Limb (tissue), 2 donors: ENCODE data around the gene ZGLP1.

Source experiments
- DNase-seq, 2 donors: peaks; one replicate each; pipeline ENCODE4 v3.0.0-alpha.2; 2016; ENCODE audit errors: extremely low spot score in 2 of 2

ZGLP1 gene

DNA sequence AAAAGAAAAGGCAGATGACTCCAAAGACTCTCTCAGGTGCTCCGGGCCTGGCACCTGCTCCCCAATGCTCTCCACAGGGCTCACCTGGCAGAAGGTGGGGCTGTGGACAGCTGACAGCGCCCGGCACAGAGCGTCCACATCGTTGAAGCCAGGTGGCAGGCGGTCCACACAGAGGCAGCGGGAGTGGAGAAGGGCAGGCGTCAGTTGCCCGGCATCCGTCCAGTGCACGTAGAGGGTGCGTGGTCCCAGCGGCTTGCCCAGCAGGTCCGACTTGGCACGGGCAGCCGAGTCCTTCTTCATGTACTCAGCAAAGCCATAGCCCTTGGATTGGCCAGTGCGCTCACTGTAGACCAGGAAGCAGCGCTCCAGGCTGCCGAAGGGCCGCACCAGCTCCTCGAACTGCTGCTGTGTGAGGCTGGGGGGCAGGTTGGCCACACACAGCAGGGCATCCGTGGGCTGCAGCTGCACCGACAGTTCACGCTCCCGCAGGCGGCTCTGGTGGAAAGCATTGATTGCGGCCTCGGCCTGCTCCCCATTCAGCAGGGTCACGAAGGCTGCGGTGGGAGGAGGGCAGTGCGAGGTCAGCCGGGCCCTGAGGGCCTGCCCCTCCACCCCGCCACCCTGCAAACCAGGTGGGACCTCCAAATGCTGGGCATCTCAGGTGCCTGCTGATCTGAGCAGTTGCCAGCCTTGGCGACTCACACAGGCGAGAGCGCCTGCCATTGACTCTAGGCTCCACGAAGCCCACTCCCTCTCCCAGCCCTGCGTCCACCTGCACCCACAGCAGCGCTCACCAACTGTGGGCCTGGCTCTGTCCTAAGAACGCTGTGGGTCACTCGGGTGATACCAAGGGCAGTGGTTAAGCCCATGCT lies 19.2 kb upstream of the ZGLP1 start:
- no peak for DNase-seq

DNA sequence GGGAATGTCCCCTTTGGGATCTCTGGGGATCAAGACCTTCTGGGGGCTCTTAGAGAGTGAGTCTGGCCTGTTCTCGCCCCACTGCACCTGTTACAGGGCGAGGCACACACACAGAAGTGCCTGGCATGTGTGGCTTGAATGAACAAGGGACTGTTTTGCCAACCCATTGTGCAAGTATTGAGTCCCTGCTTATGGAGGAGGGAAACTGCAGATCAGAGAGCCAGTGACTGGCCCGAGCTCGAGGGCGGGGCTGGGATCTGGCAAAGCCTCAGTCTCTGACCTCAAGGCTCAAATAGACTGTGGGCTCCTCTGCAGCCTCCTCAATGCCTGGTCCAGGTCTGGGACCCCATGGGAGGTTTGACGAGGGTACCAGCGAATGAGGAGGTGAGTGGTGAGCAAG lies 18.2 kb upstream of the ZGLP1 start:
- DNase-seq: no peak

DNA sequence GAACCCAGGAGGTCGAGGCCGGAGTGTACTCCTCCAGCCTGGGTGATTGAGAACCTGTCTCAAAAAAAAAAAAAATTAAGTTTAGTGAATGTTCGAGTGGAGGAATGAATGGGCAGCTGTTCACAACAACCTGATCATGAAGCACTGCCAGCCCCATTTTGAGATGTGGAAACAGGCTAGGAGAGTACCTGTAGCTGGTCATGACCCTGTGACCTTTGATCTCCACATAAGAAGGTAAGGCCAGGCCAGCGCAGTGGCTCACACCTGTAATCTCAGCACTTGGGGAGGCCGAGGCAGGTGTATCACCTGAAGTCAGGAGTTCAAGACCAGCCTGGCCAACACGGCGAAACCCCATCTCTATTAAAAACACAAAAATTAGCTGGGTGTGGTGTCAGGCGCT lies 16.1 kb upstream of the ZGLP1 start:
- DNase-seq: no peak

DNA sequence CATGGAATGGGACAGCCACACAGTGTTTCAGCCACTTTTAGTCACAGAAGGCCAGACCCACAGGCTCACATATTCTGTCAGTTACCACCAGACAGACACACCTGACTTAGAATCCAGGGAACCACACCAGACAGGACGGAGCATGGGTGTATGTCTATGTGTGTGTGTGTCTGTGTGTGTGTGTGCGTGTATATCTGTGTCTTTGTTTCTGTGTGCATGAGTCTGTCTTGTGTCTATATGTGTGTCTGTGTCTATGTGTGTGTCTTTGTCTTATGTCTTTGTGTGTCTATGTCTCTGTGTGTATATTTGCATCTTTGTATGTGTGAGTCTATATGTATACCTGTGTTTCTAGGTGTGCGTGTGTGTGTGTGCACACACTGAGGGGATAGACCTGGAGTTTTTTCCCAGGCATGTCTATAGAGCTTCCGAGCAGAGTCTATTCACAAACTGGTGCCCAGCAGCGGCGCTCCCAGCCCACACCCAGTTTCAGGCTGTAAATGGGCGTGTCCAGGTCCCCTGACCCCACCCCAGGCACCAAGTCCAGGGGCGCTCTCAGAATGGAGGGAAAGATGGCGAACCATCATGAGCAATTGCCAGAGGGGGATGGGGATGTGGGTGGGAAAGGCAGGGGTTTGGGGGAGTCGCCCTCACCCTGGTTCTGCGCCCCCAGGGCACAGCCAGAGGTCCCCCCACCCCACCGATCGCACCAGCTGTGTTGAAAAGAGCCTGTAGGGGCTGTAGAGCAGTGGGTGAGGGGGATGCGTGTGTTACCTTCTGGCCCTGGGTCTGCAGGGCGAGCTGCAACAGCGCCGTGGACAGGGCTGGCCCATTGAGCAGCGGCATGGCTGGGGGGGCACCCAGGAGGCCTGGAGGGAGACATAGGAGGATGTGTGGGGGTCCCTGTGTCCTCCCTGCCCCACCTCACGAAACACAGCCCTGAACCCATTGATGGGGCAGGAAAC lies 12.5 kb upstream of the ZGLP1 start:
- DNase-seq: no peak

DNA sequence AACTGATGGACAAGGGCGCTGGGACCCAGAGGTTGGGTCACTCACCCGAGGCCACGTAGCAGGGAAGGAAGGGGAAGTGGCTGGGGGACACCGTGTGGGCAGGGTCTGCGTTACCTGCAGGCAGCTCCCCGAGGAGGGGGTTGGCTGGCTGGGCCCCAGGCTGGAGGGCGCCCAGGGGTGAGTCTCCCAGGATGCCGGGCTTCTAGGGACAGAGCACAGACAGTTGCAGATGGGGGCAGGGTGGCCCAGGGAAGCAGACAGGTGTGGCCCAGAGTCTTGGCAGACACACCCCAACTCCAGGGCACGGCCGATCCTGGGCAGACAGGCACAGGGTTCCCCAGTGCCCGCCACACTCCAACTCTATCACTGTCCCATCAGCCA lies 11.8 kb upstream of the ZGLP1 start:
- no peak for DNase-seq

DNA sequence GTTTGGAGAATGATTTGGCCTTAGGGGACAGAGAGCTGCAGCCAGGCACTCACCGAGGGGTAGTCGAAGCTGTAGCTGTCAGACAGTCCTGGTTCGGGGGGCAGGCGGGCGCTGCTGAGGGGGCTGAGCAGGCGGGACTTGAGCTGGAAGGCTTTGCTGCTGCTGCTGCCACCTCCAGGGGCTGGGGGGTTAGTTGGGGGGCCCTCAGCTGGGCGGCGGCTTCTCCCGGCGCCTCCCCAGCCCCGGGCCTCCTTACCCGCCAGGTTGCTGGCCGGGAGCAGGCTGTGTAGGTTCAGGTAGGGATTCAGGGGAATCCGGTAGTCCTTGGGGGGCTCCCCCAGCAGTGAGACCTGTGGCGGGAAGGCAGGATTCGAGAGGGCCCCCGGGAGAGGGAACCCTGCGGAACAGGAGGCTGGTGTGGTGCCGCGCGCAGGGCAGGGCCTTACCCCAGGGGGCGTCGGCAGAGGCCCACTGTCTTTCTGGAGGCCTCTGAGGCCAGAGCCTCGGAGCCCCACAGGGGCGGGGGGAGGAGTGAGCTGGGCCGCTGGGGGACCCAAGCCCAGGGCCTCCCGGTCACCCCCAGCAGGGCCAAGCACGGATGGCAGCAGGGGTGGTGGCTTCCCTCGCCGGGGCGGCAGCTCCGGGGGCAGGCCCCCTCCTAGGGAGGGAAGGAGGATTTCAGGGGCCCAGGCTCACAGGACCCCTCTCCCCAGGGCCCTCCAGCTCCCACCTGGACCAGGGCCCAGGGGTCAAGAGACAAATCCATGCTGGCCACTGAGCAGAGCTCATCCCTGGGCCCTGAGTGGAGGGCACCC lies 11.2 kb upstream of the ZGLP1 start:
- DNase-seq: no peak

DNA sequence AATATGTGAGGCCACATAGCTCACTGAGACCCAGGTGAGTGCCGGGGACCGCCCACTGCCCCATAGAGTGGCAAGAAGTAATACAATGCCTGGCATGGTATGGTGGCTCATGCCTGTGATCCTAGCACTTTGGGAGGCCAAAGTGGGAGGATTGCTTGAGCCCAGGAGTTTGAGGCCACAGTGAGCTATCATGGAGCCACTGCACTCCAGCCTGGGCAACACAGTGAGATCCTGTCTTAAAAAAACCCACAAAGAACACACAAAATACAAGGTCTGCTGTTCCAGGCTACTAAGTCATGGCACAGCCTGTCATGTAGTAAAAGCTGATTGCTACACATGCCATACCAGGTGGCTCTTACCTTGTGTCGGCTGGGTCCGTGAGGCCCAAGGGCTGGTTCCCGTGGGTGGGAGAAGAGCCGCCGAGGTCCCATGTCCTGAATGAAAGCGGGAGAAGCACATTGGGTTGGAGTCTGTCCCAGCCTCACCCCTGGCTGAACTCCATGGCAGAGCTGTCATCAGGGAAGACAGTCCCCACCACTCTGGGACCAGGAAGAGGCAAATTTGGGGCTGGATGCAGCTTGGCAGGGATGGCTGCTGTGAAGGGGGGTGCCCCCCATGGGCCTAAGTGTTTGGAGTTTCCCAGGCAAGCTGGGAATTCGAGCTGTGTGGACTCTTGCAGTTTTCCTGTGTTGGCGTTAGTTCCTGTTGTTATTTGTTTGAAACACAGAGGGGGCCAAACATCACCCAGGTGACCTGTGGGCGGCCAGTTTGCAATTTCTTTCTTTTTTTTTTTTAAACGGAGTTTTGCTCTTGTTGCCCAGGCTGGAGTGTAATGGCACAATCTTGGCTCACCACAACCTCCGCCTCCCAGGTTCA lies 9.4 kb upstream of the ZGLP1 start:
- no peak for DNase-seq

DNA sequence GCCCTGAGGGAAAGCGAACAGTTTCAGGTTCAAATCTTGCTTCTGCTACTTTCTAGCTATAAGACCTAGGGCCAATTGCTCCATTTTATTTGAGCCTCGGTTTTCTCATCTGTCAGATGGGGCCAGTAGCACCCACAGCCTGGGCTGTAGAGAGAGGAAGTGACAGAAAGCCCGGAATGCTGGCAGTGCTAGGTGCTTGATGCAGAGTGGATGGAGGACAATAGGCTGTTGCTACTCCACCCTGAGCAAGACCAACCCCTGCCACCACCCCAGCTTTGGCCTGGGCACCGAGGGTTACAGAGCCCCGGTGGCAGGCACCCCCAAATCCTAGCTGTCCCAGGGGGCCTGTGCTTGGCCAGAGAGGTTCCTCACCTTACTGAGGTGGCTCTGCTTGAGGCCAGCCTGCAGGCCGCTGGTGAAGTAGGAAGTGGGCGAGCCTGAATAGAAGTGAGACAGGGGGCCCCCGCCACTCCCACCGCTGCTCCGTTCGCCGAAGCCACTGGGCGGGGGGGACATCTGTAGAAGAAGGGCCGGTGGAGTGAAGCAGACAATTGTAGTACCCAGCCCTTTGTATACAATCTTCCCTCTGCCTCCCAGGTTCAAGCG lies 8.3 kb upstream of the ZGLP1 start:
- no peak for DNase-seq

DNA sequence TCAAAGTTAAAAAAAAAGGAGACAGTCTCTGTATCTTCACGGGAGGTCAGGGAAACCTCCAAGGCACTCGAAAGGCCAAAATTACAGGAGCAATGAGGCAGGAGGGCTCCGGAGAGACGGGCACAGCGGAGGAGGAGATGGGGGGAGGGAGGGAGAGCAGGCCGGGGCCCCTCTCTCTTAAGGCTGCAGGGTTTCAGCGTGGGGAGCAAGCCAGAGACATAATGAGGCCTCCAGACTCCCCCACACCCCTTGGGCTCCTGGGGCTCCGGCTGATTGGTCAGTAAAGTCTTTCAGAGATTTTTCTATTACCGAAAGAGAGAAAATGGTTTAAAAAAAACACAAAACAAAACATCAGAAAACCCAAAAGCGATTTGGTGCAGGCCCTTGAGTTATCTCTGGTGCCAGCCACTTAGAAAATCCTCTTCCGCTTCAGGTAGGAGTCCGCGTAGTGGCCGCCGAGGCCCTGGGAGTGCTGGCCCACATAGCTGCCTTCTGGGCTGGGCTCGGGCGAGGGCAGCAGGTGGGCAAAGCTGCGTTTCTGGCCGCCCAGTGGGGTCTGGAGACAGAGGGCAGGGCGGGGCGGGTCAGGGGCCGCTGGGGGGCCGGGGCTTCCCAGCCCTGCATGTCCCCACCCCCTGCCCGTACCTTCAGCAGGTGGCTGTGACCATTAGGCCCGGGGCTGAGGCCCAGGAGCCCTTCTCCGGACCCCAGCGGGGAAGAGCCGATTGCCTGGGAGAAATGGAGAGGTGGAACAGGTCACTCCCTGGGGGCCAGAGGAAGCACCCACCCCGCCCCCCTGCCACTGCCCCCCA lies 7.6 kb upstream of the ZGLP1 start:
- no peak for DNase-seq

DNA sequence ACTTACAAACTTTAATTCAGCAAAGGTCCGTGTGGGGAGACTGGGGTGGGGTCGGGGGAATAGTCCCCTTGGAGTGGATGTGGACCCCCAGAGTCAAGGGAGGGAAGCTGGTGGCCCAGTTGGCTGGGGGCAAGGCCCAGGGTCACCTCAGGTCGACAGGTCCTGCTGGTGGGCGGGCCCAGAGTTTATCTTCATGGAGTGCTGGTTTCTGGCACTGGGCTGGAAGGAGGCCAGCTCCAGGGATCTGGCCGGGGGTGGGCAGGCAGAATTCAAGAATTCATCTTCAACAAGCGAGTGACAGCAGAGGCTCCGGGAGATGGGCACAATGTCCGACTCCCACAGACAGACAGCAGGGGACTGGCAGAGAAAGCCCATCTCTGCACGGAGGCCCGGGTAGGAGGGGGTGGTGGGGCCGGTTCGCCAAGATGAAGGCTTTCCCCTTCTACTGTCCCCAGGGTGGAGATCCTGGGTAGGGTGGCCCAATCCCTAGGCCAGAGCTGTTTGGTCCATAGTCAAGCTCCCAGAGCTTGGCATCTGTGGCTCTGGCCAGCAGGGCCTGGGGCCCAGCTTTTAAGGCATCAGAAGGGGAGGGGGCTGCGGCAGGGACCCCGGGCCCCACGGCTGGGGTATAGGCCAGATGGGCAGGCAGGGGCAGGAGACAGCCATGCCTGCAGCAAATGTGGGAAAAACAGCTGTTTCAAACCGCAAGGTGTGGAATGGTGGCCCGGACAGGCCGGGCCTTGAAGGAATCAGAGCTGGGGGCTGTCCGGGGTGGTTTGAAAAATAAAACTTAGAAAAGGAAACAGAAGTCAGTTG lies 6.8 kb upstream of the ZGLP1 start:
- DNase-seq: no peak

DNA sequence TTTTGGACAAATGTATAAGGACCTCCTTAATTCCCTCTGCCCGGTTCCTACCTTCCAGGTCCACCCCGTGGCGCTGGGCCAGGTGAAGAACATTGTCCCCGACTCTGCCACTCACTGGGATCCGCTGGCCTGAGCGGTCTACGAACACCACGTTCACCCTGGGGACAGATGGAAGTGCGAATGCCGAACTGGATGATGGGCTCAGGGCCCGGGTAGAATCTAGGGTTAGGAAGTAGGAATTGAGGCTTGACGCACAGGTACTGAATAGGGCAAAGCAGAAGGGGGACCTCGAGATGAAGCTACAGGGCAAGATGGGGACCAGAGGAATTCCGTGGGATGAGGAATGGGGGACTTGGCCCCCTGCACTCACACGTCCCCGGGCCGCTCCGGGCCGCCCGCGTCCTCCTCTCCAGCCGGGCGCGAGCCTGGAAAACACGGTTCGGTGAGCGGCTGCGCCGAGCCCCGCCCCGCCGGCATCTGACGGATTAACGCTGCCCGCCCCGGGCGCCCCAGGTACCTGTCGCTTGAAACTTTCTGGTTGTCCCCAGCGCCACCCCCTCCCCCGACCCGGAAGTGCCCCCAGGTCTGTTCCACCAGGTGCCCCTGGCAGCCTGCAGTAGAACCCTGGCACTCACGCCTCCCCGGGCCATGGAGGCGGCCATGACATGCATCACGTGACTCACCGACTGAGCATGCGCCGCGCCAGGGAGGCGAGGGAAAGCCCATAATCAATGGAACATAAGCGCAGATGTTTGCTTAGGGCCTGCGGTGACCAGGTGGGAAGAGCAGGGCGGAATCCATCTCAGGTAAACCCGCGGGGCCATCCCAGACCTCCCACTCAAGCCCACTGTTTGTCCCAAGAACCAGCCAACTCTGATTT lies 6.0 kb upstream of the ZGLP1 start, which contains the start of gene FDX2:
FDX2 (minus strand) TSS at position 681 of the 880 bp plus-strand sequence; CDS start at position 662, 19 bp downstream.
- DNase-seq: peak; percentile 84 to 92

DNA sequence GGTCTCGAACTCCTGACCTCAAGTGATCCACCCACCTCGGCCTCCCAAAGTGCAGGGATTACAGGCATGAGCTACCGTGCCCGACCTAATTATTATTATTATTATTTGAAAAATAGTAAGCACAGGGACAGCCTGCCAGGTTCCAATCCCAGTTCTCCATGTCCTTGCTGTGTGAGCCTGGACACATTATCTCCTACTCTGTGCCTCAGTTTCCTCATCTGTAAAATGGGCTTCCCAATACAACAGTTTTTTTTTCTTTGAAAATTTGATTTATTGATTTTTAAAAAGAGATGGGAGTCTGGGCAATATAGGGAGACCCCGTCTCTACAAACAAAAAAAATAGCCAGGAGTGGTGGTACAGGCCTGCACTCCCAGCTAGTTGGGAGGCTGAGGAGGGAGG lies 3.3 kb downstream of the ZGLP1 start:
- DNase-seq: no peak

DNA sequence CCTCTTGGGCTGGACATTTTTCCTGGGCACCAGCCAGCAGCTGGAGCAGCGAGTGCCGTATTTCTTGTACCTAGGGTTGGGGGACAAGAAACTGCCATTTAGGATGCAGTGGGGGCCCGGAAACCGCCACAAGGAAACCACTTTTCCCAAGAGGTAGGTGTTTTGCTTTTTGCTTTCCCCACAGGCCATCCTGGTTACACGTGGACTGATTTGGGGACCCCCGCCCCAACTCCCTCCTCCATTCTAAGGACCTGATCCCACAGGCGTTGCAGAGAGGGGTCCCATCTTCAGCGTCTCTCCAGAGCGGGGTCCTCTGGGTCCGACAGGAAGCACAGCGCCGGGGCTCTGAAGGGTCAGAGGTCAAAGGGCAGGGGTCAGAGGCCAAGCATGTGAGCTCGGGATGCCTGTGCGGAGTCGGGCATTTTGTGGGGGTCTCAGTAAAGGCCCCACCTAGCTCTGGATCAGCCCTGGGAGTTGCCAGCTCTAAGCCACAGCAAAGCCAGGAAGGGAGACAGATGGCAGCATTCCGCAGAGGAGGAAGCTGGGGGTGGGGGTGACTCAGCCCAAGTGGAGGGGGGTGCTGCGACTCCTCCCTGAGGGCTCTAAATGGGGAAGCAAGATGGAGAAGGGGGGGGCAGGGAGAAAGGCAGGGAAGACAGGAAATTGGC lies 4.3 kb downstream of the ZGLP1 start:
- no peak for DNase-seq

DNA sequence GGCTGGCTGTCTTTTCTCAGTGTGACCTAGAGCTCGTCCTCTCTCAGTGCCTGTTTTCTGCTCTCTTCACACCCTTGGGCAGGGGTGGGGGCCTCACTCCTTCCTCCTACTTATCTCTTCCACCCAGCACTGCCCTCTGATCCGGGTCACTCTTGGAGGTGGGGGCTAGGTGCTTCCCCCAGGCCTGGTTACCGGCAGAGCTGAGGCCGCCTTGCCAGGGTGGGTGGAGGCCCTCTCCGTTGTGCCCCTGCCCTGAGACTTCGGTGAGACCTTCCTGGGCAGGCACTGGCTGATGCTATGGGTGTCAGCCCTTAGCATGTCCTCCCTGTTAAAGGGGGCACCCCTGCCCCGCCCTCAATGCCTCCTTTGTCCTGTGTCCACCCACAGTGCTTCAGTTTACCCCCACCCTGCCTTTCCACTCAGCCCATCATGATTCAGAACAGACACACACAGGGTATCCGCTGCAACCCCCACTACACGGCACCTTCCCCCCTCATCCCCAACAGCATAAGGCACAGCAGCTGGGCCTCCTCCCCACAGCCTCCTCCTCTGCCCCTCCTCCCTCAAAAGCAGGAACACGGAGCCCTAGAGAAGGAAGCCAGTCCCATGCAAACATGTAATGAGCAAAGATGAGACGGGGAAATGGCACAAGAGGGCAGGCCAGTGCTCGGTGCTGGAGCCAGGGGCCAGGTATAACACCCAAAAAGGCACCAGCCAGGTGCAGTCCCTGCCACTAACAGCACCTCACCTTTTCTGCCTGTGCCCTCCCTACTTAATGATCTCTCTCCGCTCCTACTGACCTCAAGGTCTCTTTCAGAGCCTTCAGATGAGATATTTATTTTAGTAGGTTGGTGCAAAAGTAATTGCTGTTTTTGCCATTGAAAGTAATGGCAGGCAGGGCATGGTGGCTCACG lies 9.8 kb downstream of the ZGLP1 start:
- no peak for DNase-seq

DNA sequence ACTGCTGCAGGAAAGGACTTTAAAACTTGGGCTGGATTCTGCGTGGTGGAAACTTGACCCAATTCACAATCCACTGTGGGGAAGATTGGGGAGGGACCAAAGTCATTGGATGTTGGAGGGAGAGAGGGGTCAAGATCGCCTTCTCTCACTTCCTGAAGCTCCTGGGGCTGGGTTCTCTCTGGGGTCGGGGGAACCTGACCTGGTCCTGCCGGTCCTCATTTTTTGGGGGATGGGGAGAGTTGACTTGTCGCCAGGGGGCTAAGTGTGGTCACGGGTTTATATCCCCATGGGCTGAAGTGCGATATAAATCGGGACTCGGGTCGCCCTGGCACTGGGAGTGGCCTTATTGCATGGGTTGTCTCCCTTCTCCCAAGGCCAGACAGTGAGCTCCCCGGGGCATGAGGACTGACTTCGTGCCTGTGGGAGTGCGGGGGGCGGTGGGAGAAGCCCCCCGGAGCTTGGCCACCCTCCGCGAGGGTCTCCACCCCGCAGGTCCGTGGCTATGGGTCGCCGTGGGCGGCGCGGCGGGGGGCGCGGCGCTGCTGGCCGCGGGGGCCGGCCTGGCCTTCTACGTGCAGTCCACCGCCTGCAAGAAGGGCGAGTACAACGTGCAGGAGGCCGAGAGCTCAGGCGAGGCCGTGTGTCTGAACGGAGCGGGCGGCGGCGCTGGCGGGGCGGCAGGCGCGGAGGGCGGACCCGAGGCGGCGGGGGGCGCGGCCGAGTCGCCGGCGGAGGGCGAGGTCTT lies 13.6 kb downstream of the ZGLP1 start:
- DNase-seq: no peak
